SK-N-SH treated with all-trans-retinoic acid at 6 μM for 48 hours (cell line): ENCODE results near the gene TBC1D9B.

ENCODE experiments used
- ATAC-seq: fragments of 200-7000 bp; cut with Tn5 transposase; 3 replicates; pipeline ENCODE4 v1.9.1; 2020; ENCODE audit warnings: mild to moderate bottlenecking, moderate library complexity
- ARNTL ChIP-seq: fragments of 450-650 bp; formaldehyde crosslinking; IDR thresholded peaks from 2 replicates; pipeline ENCODE4 v1.5.0; 2020; ENCODE audit warnings: low read depth, mild to moderate bottlenecking, moderate library complexity, borderline replicate concordance
- BACH2 ChIP-seq: fragments of 250-450 bp; sonication (Bioruptor Pico); IDR thresholded peaks from 2 replicates; pipeline ENCODE4 v1.9.0; 2021; ENCODE audit warnings: mild to moderate bottlenecking, borderline replicate concordance
- CREB5 ChIP-seq: fragments of 250-450 bp; sonication (Bioruptor Pico); IDR thresholded peaks from 2 replicates; pipeline ENCODE4 v1.5.1; 2020; ENCODE audit warnings: low read depth, mild to moderate bottlenecking, moderate library complexity
- CSDC2 ChIP-seq: fragments of 250-450 bp; sonication (Bioruptor Pico); IDR thresholded peaks from 2 replicates; pipeline ENCODE4 v1.5.0; 2020; ENCODE audit warnings: mild to moderate bottlenecking, moderate library complexity
- ESRRG ChIP-seq: fragments of 250-450 bp; sonication (Bioruptor Pico); IDR thresholded peaks from 2 replicates; pipeline ENCODE4 v1.6.1; 2021; ENCODE audit warnings: mild to moderate bottlenecking
- GLIS3 ChIP-seq: fragments of 250-450 bp; sonication (Bioruptor Pico); IDR thresholded peaks from 2 replicates; pipeline ENCODE4 v1.5.0; 2020; ENCODE audit warnings: mild to moderate bottlenecking, moderate library complexity
- ISL1 ChIP-seq: fragments of 250-450 bp; sonication (Bioruptor Pico); IDR thresholded peaks from 2 replicates; pipeline ENCODE4 v2.1.2; 2022; ENCODE audit warnings: mild to moderate bottlenecking, moderate library complexity
- RARB ChIP-seq: fragments of 250-450 bp; sonication (Bioruptor Pico); IDR thresholded peaks from 2 replicates; pipeline ENCODE4 v1.8.0; 2021; ENCODE audit warnings: mild to moderate bottlenecking, moderate library complexity
- TCF4 ChIP-seq: fragments of 250-450 bp; sonication (Bioruptor Pico); IDR thresholded peaks from 2 replicates; pipeline ENCODE4 v1.8.0; 2021; ENCODE audit warnings: mild to moderate bottlenecking, moderate library complexity, borderline replicate concordance
- TOX ChIP-seq: fragments of 250-450 bp; sonication (Bioruptor Pico); IDR thresholded peaks from 2 replicates; pipeline ENCODE4 v1.8.0; 2021; ENCODE audit warnings: mild to moderate bottlenecking, moderate library complexity, borderline replicate concordance
- ZC3H10 ChIP-seq: fragments of 250-450 bp; sonication (Bioruptor Pico); IDR thresholded peaks from 2 replicates; pipeline ENCODE4 v1.5.1; 2021; ENCODE audit warnings: mild to moderate bottlenecking, moderate library complexity
- ZFP3 ChIP-seq: fragments of 250-450 bp; sonication (Bioruptor Pico); IDR thresholded peaks from 2 replicates; pipeline ENCODE4 v1.5.0; 2020; ENCODE audit warnings: mild to moderate bottlenecking, moderate library complexity
- ZFP30 ChIP-seq: fragments of 450-650 bp; formaldehyde crosslinking; IDR thresholded peaks from 2 replicates; pipeline ENCODE4 v1.5.0; 2022; ENCODE audit warnings: mild to moderate bottlenecking, moderate library complexity
- ZNF565 ChIP-seq: fragments of 450-650 bp; formaldehyde crosslinking; conservative IDR thresholded peaks from 2 replicates; pipeline ENCODE4 v1.5.0; 2020; ENCODE audit warnings: low read depth, mild to moderate bottlenecking, moderate library complexity
- ZNF70 ChIP-seq: fragments of 450-650 bp; formaldehyde crosslinking; IDR thresholded peaks from 2 replicates; pipeline ENCODE4 v1.5.0; 2020; ENCODE audit warnings: mild to moderate bottlenecking, moderate library complexity
- ZNF8 ChIP-seq: fragments of 450-650 bp; formaldehyde crosslinking; IDR thresholded peaks from 2 replicates; pipeline ENCODE4 v1.5.0; 2020; ENCODE audit warnings: mild to moderate bottlenecking, moderate library complexity
- TF ChIP-seq, protein P1 (sequence below): fragments of 250-450 bp; sonication (Bioruptor Pico); IDR thresholded peaks from 2 replicates; pipeline ENCODE4 v1.5.1; 2021; ENCODE audit warnings: mild to moderate bottlenecking, moderate library complexity
- TF ChIP-seq, protein P2 (sequence below): fragments of 250-450 bp; sonication (Bioruptor Pico); IDR thresholded peaks from 2 replicates; pipeline ENCODE4 v1.5.0; 2020; ENCODE audit warnings: mild to moderate bottlenecking, moderate library complexity
- TF ChIP-seq, protein P3 (sequence below): fragments of 250-450 bp; sonication (Bioruptor Pico); IDR thresholded peaks from 2 replicates; pipeline ENCODE4 v1.8.0; 2021; ENCODE audit warnings: low read depth, mild to moderate bottlenecking, moderate library complexity, borderline replicate concordance

Gene TBC1D9B

GRCh38 chr5:179862891-179863290 is 44.8 kb downstream of the TBC1D9B start:
- no peak for ATAC-seq

DNA sequence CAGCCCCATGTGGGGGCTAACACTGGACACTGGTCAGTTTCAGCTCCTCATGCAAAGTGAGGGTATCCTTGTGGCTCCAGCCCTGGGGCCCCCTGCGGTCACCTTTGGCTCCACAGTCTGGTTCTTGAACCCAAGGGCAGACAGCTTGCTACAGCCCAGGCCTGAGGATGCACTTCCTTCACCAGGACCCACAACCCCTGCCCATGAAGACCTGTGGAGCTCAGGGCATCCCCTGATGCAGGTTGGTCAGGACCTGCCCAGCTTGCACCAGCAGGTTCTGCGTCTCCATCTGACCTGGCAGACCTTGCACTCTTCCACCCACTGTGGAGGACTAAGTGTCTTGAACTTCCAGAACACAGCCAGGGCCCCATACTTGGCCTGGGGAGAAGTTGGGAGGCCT is 45.4 kb downstream of the TBC1D9B start:
- TF ChIP-seq ZC3H10 (CRISPR knock-in tag): no peak
- TF ChIP-seq, protein P1, sequence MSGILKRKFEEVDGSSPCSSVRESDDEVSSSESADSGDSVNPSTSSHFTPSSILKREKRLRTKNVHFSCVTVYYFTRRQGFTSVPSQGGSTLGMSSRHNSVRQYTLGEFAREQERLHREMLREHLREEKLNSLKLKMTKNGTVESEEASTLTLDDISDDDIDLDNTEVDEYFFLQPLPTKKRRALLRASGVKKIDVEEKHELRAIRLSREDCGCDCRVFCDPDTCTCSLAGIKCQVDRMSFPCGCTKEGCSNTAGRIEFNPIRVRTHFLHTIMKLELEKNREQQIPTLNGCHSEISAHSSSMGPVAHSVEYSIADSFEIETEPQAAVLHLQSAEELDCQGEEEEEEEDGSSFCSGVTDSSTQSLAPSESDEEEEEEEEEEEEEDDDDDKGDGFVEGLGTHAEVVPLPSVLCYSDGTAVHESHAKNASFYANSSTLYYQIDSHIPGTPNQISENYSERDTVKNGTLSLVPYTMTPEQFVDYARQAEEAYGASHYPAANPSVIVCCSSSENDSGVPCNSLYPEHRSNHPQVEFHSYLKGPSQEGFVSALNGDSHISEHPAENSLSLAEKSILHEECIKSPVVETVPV (CRISPR knock-in tag): no peak
- TF ChIP-seq BACH2: no peak
- TF ChIP-seq ESRRG (CRISPR knock-in tag): no peak
- ATAC-seq: no peak

More at GRCh38 chr5:179862891-179863290, 44.8 kb downstream of the TBC1D9B start:
- TF ChIP-seq, protein P2, sequence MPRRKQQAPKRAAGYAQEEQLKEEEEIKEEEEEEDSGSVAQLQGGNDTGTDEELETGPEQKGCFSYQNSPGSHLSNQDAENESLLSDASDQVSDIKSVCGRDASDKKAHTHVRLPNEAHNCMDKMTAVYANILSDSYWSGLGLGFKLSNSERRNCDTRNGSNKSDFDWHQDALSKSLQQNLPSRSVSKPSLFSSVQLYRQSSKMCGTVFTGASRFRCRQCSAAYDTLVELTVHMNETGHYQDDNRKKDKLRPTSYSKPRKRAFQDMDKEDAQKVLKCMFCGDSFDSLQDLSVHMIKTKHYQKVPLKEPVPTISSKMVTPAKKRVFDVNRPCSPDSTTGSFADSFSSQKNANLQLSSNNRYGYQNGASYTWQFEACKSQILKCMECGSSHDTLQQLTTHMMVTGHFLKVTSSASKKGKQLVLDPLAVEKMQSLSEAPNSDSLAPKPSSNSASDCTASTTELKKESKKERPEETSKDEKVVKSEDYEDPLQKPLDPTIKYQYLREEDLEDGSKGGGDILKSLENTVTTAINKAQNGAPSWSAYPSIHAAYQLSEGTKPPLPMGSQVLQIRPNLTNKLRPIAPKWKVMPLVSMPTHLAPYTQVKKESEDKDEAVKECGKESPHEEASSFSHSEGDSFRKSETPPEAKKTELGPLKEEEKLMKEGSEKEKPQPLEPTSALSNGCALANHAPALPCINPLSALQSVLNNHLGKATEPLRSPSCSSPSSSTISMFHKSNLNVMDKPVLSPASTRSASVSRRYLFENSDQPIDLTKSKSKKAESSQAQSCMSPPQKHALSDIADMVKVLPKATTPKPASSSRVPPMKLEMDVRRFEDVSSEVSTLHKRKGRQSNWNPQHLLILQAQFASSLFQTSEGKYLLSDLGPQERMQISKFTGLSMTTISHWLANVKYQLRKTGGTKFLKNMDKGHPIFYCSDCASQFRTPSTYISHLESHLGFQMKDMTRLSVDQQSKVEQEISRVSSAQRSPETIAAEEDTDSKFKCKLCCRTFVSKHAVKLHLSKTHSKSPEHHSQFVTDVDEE (CRISPR knock-in tag): no peak
- TF ChIP-seq RARB (CRISPR knock-in tag): no peak
- TF ChIP-seq ISL1 (CRISPR knock-in tag): no peak
- TF ChIP-seq ZNF70 (CRISPR knock-in tag): no peak
- TF ChIP-seq, protein P3, sequence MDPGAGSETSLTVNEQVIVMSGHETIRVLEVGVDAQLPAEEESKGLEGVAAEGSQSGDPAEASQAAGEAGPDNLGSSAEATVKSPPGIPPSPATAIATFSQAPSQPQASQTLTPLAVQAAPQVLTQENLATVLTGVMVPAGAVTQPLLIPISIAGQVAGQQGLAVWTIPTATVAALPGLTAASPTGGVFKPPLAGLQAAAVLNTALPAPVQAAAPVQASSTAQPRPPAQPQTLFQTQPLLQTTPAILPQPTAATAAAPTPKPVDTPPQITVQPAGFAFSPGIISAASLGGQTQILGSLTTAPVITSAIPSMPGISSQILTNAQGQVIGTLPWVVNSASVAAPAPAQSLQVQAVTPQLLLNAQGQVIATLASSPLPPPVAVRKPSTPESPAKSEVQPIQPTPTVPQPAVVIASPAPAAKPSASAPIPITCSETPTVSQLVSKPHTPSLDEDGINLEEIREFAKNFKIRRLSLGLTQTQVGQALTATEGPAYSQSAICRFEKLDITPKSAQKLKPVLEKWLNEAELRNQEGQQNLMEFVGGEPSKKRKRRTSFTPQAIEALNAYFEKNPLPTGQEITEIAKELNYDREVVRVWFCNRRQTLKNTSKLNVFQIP: no peak
- no peak for TF ChIP-seq GLIS3 (CRISPR knock-in tag)
- TF ChIP-seq ZNF565: no peak
- TF ChIP-seq ZFP30 (CRISPR knock-in tag): no peak
- TF ChIP-seq CREB5 (CRISPR knock-in tag): no peak
- no peak for TF ChIP-seq ZC3H10 (CRISPR knock-in tag)
- no peak for TF ChIP-seq ARNTL (CRISPR knock-in tag)
- TF ChIP-seq ZNF8: no peak
- no peak for TF ChIP-seq TCF4 (CRISPR knock-in tag)

- TF ChIP-seq ARNTL (CRISPR knock-in tag) (no peak), ZNF8 (no peak), CSDC2 (CRISPR knock-in tag) (no peak), ZNF565 (no peak), TOX (no peak), ZFP3 (CRISPR knock-in tag) (no peak), ESRRG (CRISPR knock-in tag) (no peak), ZC3H10 (CRISPR knock-in tag) (no peak), TCF4 (CRISPR knock-in tag) (no peak), BACH2 (no peak), ISL1 (CRISPR knock-in tag) (no peak)
- TF ChIP-seq, protein P2 (CRISPR knock-in tag): no peak
- ATAC-seq: no peak
Measured at GRCh38 chr5:179860301-179860700, 47.4 kb downstream of the TBC1D9B start.
